NCI-H82 treated with DMSO at 0.1 percent for 48 hours (cell line): ENCODE data around the gene EPS8L3.
"Not testable (repeated sequence)": the region's sequence is repeated elsewhere in the genome, so short reads cannot be mapped to it uniquely, and the experiment has no call there.

Source experiments
- DNase-seq: peaks from one replicate; lab custom pipeline; 2025; ENCODE audit not compliant: unreplicated experiment; lab: John Stamatoyannopoulos, UW

EPS8L3 gene

GRCh38 chr1:109763646-109764415 is at the start of gene EPS8L3:
TSS of gene EPS8L3 (minus strand) at chr1:109763923. CDS start at chr1:109761749, 2,174 bp downstream.
- DNase-seq, result no peak

- DNase-seq, result no peak
Measured at GRCh38 chr1:109812691-109813393, 49.1 kb upstream of the EPS8L3 start.

GRCh38 chr1:109808703-109809102 is 45.0 kb upstream of the EPS8L3 start:
- no peak for DNase-seq

- DNase-seq, result no peak
Measured at GRCh38 chr1:109807822-109808680, 44.3 kb upstream of the EPS8L3 start.

GRCh38 chr1:109807402-109807801 is 43.7 kb upstream of the EPS8L3 start:
- DNase-seq, result no peak

- DNase-seq, result no peak
Measured at GRCh38 chr1:109806733-109807400, 43.1 kb upstream of the EPS8L3 start.

- no peak for DNase-seq
Measured at GRCh38 chr1:109805486-109806165, 41.9 kb upstream of the EPS8L3 start.

- no peak for DNase-seq
Measured at GRCh38 chr1:109804660-109805059, 40.9 kb upstream of the EPS8L3 start.

GRCh38 chr1:109803901-109804331 is 40.2 kb upstream of the EPS8L3 start:
- no peak for DNase-seq

GRCh38 chr1:109802901-109803561 is 39.3 kb upstream of the EPS8L3 start:
- no peak for DNase-seq

- DNase-seq, result no peak
Measured at GRCh38 chr1:109802136-109802900, 38.6 kb upstream of the EPS8L3 start.

- DNase-seq, result no peak
Measured at GRCh38 chr1:109801791-109802135, 38.0 kb upstream of the EPS8L3 start.

- no peak for DNase-seq
Measured at GRCh38 chr1:109800291-109800690, 36.6 kb upstream of the EPS8L3 start.

GRCh38 chr1:109799445-109799844 is 35.7 kb upstream of the EPS8L3 start:
- DNase-seq, result no peak

GRCh38 chr1:109797303-109797595 is 33.5 kb upstream of the EPS8L3 start:
- not testable (repeated sequence) for DNase-seq

GRCh38 chr1:109796484-109797302 is 33.0 kb upstream of the EPS8L3 start:
- no peak for DNase-seq

GRCh38 chr1:109794319-109795132 is 30.8 kb upstream of the EPS8L3 start:
- no peak for DNase-seq
